ENCODE measurements around the gene TPCN1. TPM values are rescaled to one million over a fixed set of nuclear protein-coding genes. Genes with fewer than 3 reads are reported as not detected.

TPCN1 gene
- total and polyA plus RNA-seq, 2 of the 13 experiments (the other 11 are each of a cell fraction or from before 2014, with no cell fraction given), result 8.0 to 26.8 TPM

GRCh38 chr12:113185180-113186032, 35.9 kb upstream of the TPCN1 start, which contains the start of the genes DDX54 and RITA1 (continued):
- TF ChIP-seq KIAA2018 (CRISPR knock-in tag; IDR thresholded peaks at IDR 0.05; ENCODE audit: borderline replicate concordance) (0 out of 2 replicates have a peak, but pooled peaks have one; percentile 58), ATF6 (CRISPR knock-in tag; conservative IDR thresholded peaks at IDR 0.05) (no peak), ZBTB26 (CRISPR knock-in tag; IDR thresholded peaks at IDR 0.05; ENCODE audit: borderline replicate concordance) (peak; percentile 74; the same call in 1 of the 2 replicates), WIZ (CRISPR knock-in tag; IDR thresholded peaks at IDR 0.05) (no peak), MEIS1 (CRISPR knock-in tag; IDR thresholded peaks at IDR 0.05; ENCODE audit: borderline replicate concordance) (peak; percentile 52; the same call in 1 of the 2 replicates), RBAK (CRISPR knock-in tag; IDR thresholded peaks at IDR 0.05) (no peak), MTF1 (CRISPR knock-in tag; IDR thresholded peaks at IDR 0.05) (peak; percentile 3; the same call in 1 of the 2 replicates), ZNF616 (CRISPR knock-in tag; IDR thresholded peaks at IDR 0.05; ENCODE audit: low read depth) (peak; percentile 87; the same call in 1 of the 2 replicates), IRF9 (CRISPR knock-in tag; IDR thresholded peaks at IDR 0.05; ENCODE audit: borderline replicate concordance) (peak; percentile 79; the same call in 1 of the 2 replicates), PHF20 (CRISPR knock-in tag; IDR thresholded peaks at IDR 0.05) (peak; percentile 79), ZNF776 (CRISPR knock-in tag; IDR thresholded peaks at IDR 0.05) (peak; percentile 84; the same call in 1 of the 2 replicates), ZMYM3 (CRISPR knock-in tag; IDR thresholded peaks at IDR 0.05) (no peak), GATAD1 (CRISPR knock-in tag; IDR thresholded peaks at IDR 0.05) (peak; percentile 69; the same call in 1 of the 2 replicates), NR2C2 (CRISPR knock-in tag; IDR thresholded peaks at IDR 0.05; ENCODE audit: borderline replicate concordance) (peak; percentile 75), BRD4 (CRISPR knock-in tag; IDR thresholded peaks at IDR 0.05) (peak; percentile 76; the same call in 1 of the 2 replicates), ZFP1 (CRISPR knock-in tag; IDR thresholded peaks at IDR 0.05) (no peak; the same call in 1 of the 2 replicates)
